LNCAP (cell line): Measurements from ENCODE around the gene FAT1.

Experiments used
- TF ChIP-seq, protein P1 (sequence below): fragments of 450-650 bp; IDR thresholded peaks from 2 replicates; pipeline ENCODE4 v1.5.1; 2017; ENCODE audit warnings: mild to moderate bottlenecking

FAT1 gene

DNA sequence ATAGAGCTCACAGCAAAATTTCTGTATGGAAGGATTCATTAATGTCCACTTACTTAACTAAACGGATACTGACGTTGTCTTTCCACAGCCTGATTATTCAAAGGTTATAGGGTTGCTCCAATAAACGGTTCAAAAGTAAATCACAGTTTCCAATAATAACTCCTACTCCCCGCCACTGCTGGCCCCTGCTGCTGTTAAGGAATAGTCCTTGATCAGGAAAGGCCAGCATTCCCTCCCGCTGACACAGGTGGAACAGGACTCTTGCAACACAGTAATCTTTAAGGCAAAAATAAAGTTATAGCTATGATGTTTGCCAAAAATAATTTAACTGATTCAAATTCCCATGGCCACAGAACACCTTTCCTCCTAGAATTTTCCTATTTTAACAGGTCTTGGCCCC, 53.9 kb downstream of the FAT1 start:
- TF ChIP-seq, protein P1, sequence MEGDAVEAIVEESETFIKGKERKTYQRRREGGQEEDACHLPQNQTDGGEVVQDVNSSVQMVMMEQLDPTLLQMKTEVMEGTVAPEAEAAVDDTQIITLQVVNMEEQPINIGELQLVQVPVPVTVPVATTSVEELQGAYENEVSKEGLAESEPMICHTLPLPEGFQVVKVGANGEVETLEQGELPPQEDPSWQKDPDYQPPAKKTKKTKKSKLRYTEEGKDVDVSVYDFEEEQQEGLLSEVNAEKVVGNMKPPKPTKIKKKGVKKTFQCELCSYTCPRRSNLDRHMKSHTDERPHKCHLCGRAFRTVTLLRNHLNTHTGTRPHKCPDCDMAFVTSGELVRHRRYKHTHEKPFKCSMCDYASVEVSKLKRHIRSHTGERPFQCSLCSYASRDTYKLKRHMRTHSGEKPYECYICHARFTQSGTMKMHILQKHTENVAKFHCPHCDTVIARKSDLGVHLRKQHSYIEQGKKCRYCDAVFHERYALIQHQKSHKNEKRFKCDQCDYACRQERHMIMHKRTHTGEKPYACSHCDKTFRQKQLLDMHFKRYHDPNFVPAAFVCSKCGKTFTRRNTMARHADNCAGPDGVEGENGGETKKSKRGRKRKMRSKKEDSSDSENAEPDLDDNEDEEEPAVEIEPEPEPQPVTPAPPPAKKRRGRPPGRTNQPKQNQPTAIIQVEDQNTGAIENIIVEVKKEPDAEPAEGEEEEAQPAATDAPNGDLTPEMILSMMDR, result no peak

DNA sequence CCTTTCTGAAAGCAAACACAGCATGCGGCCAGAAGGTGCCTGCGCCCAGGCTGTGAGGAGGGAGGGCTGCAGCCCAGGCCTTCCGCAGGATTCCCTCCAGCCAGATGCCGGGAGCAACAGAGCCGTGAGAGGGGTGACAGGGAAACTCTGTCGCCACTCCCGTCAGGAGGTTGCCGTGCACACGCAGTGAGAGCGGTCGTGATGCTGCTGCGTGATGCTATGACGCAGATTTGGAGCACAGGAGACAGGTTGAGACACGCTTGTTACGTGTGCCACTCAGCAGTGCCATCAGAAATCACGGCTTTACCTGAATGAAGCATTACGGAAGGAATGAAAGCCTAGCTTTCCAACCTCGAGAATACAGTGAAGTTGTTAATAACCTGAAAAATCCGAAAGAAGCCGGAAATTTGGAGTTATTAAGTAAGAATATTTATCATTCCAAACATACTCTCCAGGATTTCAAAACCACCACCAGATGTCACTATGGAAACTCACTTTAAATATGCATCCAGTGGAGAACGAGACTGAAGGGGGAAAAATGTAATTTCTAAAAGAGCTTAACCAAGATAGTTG, 54.4 kb downstream of the FAT1 start:
- TF ChIP-seq, protein P1, result peak; percentile 57

DNA sequence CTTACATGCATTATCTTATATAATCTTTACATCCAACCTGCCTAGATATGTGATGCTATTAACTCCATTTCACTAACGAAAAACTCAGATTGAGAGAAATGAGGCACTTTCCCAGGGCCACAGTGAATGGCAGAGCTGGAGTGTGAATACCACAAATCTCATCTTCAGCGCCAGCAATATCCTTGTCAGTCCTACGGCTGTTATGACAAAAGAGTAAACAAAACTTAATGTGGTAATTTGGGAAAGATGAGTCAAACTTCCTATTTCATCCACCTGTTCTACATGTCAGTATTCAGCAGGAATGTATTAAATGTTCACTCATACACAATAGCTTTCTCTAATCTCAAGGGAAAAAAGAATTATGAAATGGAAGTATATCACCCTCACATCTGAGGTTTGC, 56.9 kb downstream of the FAT1 start:
- TF ChIP-seq, protein P1, result no peak

DNA sequence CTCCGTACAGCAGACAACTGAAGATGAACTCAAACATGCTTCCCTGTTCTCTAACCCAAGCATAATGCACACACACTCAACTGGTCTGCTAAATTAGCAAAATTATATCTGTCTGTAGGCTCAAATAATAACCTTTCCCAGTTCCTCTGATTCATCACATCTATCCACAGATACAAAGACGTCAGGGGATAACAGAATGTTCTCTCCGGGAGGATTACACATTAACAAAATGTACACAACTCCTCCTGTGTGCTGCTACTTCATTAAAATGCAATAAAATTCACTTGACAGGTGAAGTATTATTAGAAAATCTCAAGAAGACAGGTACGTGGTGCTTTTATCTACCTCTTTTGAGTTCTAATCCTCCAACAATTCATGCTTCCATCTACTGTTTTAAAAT, 57.4 kb downstream of the FAT1 start:
- TF ChIP-seq, protein P1, result no peak

DNA sequence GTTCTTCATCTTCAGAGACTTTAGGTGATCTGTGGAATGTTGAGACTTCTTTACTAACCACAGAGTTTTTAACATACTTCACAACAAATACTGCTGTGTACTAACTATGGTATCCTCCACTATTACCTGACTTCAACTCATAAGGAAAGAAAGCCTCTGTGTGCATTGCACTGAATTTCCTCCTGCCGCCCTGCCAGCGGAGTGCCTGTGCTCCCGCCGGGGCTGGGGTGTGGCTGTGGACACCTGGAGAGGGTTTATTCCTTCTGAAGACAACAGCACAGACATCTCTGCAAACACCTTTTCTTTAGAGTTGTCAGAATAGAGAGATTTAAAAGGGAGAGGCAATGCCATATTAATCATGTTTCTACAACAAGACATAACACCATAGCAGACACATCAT, 63.3 kb downstream of the FAT1 start:
- TF ChIP-seq, protein P1, result no peak

DNA sequence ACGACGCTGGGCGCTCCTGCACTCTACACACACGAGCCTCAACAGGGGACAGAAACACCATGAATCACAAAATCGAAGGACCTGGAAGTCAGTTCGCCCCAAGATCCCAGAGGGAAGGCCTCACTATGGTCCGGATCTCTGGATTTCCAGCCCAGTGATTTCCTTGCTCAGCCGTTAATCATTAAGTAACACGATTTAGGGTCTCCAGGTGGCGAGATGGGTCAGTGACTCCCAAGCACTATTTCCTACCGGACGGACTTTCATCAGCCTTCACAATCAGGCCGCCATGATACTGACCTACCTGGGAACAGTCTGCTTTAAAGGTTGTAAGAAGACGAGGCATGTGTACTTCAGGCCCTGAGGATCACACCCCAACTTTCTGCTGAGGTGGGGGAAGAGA, 63.7 kb downstream of the FAT1 start:
- TF ChIP-seq, protein P1, result no peak

DNA sequence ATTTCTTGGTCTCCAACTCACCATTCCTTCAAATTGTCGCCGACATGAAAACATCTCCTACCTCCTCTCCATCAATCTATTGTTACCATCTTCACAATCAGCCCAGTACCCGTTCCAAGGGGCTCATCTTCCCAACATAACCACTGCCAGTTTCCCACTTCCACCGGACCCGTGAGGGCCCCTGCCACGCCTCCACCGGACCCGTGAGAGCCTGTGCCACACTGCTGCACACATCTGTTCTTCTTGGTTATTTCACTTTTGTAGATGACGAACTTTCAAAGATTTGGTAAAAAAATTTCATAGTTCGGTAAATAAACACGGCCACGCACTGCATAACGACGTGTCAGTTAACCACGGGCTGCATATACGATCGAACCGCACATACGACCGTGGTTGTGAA, 65.0 kb downstream of the FAT1 start:
- TF ChIP-seq, protein P1, result no peak

DNA sequence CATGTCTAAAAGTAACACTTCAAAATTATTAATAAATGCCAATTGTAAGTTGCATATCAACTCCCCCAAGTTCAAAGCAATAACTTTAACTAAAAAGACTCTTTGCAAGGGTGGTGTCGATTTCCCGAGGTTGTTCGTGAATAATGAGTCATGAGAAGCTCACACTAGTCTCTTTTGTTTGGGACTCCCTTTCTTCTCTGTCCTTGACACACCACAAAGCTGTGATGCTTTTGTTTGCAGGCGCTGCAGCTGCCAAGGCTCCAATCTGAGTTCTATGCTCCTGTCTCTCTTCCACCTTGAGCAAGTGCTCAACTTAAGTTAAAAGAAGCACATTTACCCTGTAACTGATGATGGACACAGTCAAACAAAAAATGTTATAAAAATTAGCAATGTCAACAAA, 65.9 kb downstream of the FAT1 start:
- TF ChIP-seq, protein P1, result no peak
